Measurements from ENCODE around the gene PRKAA1.

The PRKAA1 gene

DNA sequence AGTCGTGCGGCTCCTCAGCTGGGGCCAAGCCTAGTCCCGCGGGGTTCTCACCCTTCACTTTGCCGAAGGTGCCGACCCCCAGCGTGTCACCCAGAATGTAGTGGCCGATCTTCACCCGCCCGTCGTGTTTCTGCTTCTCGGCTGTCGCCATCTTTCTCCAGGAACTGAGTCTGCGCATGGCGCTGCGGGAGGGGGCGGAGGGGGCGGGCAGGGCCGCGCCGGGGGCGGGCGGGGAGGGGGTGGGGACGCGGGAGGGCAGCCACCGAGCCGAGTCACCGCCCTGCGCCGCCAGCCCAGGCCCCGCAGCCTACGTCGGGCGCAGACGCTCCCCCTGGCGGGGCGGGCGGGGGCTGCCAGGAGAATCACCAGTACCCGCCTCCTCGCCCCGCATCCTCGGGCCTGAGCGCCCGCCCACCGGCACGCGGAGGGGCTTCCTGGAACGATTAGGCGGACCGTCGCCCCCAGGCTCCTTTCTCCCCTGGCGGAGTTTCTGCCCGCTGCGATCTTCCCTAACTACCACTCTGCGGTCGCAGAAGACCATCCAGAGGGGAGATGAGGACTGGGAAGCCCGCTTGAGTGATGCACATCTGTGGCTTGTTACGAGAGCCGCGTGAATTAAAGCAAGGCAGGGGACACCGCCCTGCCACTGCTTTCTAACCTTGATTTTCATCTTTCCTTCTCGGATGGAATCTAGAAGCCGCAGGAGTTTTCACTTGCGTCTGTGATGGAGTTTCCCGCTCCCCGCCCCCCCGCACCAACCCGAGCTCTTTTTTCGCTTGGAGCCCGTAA, at the start of gene PRKAA1:
TSS of gene PRKAA1 (minus strand) at position 363 of the 789 bp plus-strand sequence. CDS start at position 178, 185 bp downstream.
- DNase-seq (ENCODE audit: insufficient read length, low spot score) (peak; percentile 95), FAIRE-seq (peak; percentile 86)

DNA sequence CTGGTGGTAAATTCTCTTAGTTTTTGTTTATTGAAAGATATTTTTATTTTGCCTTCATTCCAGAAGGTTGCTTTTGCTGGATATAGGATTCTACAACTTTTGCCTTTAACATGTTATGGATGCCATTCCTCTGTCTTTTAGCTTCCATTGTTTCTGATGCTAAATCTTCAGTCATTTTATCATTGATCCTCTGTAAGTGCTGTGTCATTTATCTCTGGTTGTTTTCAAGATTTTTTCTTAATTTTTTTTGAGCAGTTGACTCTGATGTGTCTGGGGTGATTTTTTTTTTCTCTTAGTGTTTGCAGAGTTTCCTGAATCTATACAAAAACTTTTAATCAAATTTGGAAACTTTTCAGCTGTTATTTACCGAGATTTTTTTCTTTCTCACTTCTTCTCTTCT, 49.4 kb upstream of the PRKAA1 start:
- DNase-seq (ENCODE audit: insufficient read length, low spot score) (no peak), FAIRE-seq (no peak)

DNA sequence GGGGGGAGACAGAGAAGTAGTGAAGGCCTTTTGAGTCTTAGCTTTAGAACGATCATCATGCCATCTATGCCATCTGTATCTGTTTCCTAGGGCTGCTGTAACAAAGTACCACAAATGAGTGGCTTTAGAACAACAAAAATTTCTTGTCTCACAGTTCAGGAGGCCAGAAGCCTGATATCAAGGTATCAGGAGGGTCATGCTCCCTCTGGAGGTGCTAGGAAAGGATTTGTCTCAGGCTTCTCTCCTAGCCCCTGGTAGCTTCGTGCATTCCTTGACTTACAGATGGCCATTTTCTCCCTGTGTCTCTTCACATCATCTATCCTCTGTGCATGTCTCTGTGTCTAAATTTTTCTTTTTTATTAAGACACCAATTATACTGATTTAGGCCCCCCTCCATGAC, 48.2 kb upstream of the PRKAA1 start:
- FAIRE-seq (no peak), DNase-seq (ENCODE audit: insufficient read length, low spot score) (no peak)

GRCh38 chr5:40844565-40844964, 46.4 kb upstream of the PRKAA1 start:
- no peak for DNase-seq (ENCODE audit: insufficient read length, low spot score)
- FAIRE-seq: no peak

GRCh38 chr5:40842351-40842750, 44.2 kb upstream of the PRKAA1 start:
- FAIRE-seq (no peak), DNase-seq (ENCODE audit: insufficient read length, low spot score) (no peak)

- no peak for FAIRE-seq
Measured at GRCh38 chr5:40841068-40841805, 43.1 kb upstream of the PRKAA1 start, which contains the start of gene CARD6. Gene CARD6 (plus strand): TSS chr5:40841367. CDS start chr5:40841383, 16 bp downstream.

GRCh38 chr5:40838086-40838485, 39.9 kb upstream of the PRKAA1 start:
- DNase-seq (ENCODE audit: insufficient read length, low spot score) (no peak), FAIRE-seq (no peak)

More at GRCh38 chr5:40841068-40841805, 43.1 kb upstream of the PRKAA1 start, which contains the start of gene CARD6:
- DNase-seq (ENCODE audit: insufficient read length, low spot score): no peak

DNA sequence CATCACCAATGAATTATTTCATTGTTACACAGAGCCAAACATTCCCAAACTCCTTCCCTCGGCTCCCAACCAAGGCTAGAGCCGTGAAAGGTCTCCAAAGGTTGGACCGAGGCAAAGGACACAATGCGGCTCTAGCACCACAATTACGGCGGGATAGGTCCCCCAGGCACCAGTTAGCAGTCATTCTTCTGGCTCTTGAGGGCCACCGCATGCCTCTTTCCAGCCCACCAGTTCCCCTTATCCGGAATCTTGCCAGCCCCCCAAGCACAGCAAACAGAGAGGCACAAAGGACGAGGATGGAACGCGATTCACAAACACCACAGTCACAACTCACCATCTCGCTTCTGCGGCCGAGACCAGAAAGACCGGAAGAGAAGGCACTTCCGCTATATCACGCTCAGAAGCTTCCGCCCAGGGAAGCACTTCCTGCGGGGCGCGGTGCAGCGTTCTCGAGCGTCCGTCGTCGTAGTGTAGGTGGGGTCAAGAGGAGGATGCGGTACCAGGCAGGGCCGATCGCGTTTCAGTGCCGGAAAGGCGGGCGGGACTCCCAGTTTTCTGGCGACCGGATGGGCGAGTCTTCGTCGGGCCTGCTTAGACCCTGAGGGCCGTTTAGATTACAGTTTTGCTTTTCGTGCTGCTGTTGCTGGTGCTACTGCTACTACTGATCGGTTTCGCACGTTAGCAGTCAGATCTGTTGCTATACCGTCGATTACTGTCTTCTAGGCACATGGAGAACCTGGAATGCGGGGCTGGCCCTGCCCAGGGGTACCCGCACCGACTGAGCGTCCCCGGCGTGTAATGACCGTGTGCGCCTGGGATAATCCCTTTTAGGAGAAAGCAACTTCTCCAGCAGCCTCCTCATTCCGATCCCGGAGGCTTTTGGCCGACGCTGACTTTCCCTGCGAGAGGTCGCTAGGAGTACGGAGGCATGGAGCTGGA, 36.9 kb upstream of the PRKAA1 start, which contains the start of gene RPL37:
TSS of gene RPL37 (minus strand) at position 374 of the 939 bp plus-strand sequence. CDS start at position 337, 37 bp downstream.
- DNase-seq (ENCODE audit: insufficient read length, low spot score) (peak; percentile 99), FAIRE-seq (peak; percentile 87)

DNA sequence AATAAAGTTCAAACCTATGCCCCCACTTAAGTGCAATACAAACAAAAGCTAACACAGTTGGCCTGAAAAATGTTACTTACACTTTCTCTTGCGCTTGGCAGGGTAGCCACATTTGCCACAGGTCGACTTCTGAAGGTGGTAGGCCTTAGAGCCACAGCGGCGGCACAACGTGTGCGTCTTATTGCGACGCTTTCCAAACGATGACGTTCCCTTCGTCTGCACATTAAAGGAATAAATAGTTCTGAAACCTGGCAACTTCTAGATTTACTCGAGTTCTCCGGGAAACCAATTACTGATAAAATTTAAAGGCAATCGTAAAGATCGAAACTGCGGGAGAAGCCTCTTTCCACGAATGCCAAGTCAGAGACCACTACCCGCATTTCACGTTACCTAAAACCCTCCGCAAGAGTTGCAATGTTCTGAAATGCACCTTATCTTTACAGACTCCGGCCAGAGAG, 36.2 kb upstream of the PRKAA1 start:
- DNase-seq (ENCODE audit: insufficient read length, low spot score) (no peak), FAIRE-seq (no peak)

- no peak for DNase-seq (ENCODE audit: insufficient read length, low spot score)
Measured at GRCh38 chr5:40833712-40834229, 35.6 kb upstream of the PRKAA1 start.

DNA sequence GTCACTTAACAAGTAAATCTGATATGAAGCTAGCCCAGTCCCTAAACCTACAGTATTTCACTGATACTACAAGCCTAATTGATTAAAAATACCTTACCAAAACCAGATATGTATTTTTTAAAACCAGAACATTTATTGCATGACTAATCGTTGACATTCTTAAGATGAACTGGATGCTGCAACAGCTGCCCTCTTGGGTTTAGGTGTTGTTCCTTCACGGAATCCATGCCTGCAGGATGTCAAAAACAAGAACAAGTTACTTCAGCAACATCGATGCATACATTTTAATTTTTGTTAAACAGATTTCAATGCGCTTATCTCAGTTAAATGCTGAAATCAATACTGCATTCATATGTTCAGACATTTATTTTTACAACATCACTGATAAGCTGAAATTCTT, 34.2 kb upstream of the PRKAA1 start:
- DNase-seq (ENCODE audit: insufficient read length, low spot score) (no peak), FAIRE-seq (no peak)

More at GRCh38 chr5:40833712-40834229, 35.6 kb upstream of the PRKAA1 start:
- no peak for FAIRE-seq

DNA sequence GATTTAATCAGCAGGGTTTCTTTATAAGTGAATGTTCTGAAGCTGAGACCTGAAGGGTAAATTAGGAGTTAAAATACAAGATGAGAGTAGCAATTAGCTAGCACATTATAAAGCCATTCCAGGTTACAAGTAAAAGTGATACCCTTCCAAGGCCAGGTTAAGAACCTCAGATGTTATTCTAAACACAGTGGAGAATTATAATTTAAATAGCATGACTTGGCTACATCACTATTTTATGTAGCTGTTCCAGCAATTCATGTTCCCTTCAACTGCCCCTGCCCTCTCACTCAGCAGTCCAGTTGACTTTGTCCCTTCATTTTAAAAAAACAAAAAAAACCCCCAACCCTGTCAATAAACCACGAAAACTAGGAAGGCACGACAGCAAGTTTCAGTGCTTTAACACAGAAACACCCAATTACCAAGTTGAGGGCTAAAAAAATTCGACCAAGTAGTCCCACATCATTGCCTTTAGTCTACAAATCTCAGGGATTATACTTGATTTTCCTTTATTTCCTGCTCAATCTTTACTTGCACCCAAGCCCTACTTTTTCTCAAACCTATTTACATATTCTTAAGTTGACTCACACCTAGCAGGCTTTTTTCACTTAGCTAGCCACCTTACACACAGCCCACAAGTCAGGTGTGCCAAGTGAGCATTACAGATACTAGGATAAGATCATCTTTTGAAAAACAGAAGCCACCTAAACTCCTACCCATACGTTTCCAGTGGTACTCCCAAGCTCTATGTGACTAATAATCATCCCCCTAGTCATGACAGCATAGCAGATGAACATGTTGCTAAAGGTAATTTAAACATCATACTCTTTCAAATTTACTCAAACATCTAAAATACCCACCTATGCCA, 33.4 kb upstream of the PRKAA1 start:
- no peak for FAIRE-seq

DNA sequence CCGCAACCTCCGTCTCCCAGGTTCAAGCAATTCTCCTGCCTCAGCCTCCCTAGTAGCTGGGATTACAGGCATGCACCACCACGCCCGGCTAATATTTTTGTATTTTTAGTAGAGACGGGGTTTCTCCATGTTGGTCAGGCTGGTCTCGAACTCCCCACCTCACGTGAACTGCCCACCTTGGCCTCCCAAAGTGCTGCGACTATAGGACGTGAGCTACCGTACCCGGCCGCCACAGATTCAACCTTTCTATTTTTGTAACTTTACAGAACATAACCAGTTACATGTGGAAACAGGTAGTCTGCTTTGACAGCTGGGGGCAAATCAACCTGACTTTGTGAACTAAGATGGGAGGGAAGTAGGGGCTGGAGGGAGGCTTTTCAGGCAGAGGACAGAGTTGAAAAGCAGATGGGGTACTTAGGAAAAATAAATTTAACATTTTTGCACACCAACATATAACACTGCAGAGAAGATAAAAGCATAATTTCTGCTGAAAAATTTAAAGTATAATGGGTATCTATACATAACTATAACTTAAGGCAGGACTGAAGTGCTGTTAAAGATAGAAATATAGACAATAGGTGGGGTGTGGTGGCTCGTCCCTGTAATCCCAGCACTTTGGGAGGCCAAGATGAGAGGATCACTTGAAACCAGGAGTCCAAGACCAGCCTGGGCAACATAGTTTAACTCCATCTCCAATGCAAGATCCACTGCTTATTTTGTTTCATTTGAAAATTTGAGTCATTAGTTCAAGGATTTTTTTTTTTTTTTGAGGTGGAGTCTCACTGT, 31.8 kb upstream of the PRKAA1 start:
- no peak for FAIRE-seq
- DNase-seq (ENCODE audit: insufficient read length, low spot score): no peak

More for the DNA sequence above, 33.4 kb upstream of the PRKAA1 start:
- DNase-seq (ENCODE audit: insufficient read length, low spot score): no peak

DNA sequence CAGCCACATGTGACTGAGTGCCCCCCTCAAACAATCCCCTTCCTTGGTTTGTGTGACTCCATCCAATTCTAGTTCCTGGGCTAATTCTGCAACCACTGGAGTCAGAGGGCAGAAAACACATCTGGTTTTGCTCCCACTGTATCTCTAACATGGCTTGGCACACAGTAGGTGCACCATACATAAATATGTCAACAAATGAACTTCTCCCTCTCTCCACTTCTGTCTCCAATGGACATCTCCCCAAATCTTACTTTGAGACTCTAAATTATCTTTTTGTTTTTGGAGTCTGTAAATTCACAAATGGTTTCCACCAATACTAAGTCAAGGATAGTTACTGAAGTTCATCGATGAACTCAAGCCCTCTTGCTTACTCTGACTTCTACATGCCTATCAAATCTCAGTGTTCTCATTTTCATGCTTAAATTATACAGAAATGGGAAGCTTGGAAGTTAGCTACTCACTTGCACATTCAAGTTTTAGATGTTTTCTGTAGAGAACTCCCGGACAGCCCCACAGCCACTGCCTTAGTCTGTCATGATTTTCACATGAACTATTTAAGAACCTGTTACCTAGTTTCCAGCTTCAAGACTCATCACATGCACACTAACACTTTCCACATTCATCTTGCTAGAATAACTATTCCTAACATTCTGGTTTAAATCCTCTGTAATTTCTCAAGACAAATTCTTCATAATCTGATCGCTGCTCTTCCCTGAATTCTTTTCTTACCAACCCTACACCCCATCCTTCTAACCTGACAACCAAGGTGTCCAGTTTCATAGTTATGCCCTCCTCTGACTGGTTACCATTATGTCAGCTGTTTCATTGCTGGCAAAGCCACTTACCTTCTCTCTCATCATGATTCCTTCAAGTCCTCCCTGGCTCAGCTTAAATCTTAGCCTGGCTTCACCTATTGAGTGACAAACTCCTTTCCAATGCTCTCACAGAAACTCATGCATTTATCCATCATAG, 30.8 kb upstream of the PRKAA1 start:
- peak; percentile 9 for FAIRE-seq
- DNase-seq (ENCODE audit: insufficient read length, low spot score): no peak

GRCh38 chr5:40828021-40828631, 30.0 kb upstream of the PRKAA1 start:
- no peak for FAIRE-seq
- no peak for DNase-seq (ENCODE audit: insufficient read length, low spot score)

DNA sequence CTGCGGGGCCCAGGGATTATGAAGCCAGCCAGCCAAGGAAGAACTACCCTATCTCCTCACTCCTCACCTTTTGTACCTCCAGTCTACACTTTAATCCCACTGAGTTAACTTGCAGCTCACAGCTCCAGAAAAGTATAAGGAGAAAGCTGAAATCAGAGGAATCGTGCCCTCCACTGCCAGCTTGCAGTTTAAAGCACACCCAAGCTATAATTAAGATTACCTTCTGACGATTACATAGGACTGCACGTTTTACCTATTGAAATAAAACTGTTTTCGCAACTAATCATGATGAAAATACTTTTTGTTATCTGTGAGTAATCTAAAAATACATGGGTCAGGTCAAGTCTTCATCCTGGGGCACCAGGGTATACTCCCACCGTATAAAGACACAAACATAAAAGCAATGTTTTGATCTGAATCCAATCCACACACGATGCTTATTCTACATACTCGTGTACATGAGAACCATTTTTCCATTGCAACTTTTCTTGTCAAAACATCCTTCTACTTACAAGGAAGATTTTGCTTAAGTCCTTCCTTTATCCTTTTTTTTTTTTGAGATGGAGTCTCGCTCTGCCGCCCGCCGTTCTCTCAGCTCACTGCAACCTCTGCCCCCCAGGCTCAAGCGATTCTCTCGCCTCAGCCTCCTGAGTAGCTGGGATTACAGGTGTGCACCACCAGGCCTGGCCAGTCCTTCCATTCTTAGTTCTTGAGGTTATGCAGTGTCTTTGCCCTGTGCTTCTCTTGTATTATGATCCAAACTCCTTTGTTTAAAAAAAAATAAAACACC, 29.2 kb upstream of the PRKAA1 start:
- FAIRE-seq (no peak), DNase-seq (ENCODE audit: insufficient read length, low spot score) (no peak)

Measured in HTR-8/SVneo (cell line).